ENCODE results near the gene JPH3. TPM values are rescaled to one million over a fixed set of nuclear protein-coding genes. Genes with fewer than 3 reads are reported as not detected.

The JPH3 gene
- total RNA-seq, 1 donor from 2014 or later: 0.29 TPM

- peaks cover 11% of the 10 kb centered on the region for H3K27me3 ChIP-seq
- ATAC-seq: no peak
- TF ChIP-seq CTCF (IDR thresholded peaks at IDR 0.05): no peak
- DNase-seq: no peak
- no peaks in the 10 kb centered on the region for H3K9me3 ChIP-seq
- H3K4me1 ChIP-seq: no peaks in the 10 kb centered on the region
- intact Hi-C loops (cut with DNase I): no loop called here
- no peak overlapping the region for H3K27ac ChIP-seq
- no peaks in the 10 kb centered on the region for H3K36me3 ChIP-seq
- no peak overlapping the region for H3K4me3 ChIP-seq
Observed at GRCh38 chr16:87685405-87685755, 83.1 kb downstream of the JPH3 start.

- Histone ChIP-seq H3K27ac (no peak overlapping the region), H3K4me1 (no peaks in the 10 kb centered on the region), H3K27me3 (peaks cover 11% of the 10 kb centered on the region), H3K36me3 (no peaks in the 10 kb centered on the region), H3K9me3 (no peaks in the 10 kb centered on the region), H3K4me3 (no peak overlapping the region)
- no peak for TF ChIP-seq CTCF (IDR thresholded peaks at IDR 0.05)
- ATAC-seq: no peak
- intact Hi-C loops (cut with DNase I): no loop called here
- DNase-seq: no peak
Observed at GRCh38 chr16:87685766-87686165, 83.5 kb downstream of the JPH3 start.

GRCh38 chr16:87686697-87687096 lies 84.4 kb downstream of the JPH3 start:
- no peaks in the 10 kb centered on the region for H3K9me3 ChIP-seq
- no peaks in the 10 kb centered on the region for H3K4me1 ChIP-seq
- H3K36me3 ChIP-seq: no peaks in the 10 kb centered on the region
- no peak for TF ChIP-seq CTCF (IDR thresholded peaks at IDR 0.05)
- no peak overlapping the region for H3K4me3 ChIP-seq
- intact Hi-C loops (cut with DNase I): no loop called here
- DNase-seq (no peak), ATAC-seq (no peak)
- H3K27me3 ChIP-seq: peaks cover 11% of the 10 kb centered on the region
- H3K27ac ChIP-seq: no peak overlapping the region

- H3K4me3 ChIP-seq: no peak overlapping the region
- no peak for TF ChIP-seq CTCF (IDR thresholded peaks at IDR 0.05)
- intact Hi-C loops (cut with DNase I): no loop called here
- no peaks in the 10 kb centered on the region for H3K9me3 ChIP-seq
- H3K27me3 ChIP-seq: peaks cover 11% of the 10 kb centered on the region
- DNase-seq (no peak), ATAC-seq (no peak)
- no peaks in the 10 kb centered on the region for H3K36me3 ChIP-seq
- H3K4me1 ChIP-seq: no peaks in the 10 kb centered on the region
- H3K27ac ChIP-seq: no peak overlapping the region
Observed at GRCh38 chr16:87687126-87687910, 85.0 kb downstream of the JPH3 start.

- Histone ChIP-seq H3K27ac (no peak overlapping the region), H3K27me3 (peaks cover 11% of the 10 kb centered on the region), H3K36me3 (no peaks in the 10 kb centered on the region), H3K4me1 (no peaks in the 10 kb centered on the region), H3K9me3 (no peaks in the 10 kb centered on the region), H3K4me3 (no peak overlapping the region)
- no peak for TF ChIP-seq CTCF (IDR thresholded peaks at IDR 0.05)
- DNase-seq (no peak), ATAC-seq (no peak)
- intact Hi-C loops (cut with DNase I): no loop called here
Observed at GRCh38 chr16:87687998-87688529, 85.8 kb downstream of the JPH3 start.
